Measurements from ENCODE around the gene VIL1.

VIL1 gene

DNA sequence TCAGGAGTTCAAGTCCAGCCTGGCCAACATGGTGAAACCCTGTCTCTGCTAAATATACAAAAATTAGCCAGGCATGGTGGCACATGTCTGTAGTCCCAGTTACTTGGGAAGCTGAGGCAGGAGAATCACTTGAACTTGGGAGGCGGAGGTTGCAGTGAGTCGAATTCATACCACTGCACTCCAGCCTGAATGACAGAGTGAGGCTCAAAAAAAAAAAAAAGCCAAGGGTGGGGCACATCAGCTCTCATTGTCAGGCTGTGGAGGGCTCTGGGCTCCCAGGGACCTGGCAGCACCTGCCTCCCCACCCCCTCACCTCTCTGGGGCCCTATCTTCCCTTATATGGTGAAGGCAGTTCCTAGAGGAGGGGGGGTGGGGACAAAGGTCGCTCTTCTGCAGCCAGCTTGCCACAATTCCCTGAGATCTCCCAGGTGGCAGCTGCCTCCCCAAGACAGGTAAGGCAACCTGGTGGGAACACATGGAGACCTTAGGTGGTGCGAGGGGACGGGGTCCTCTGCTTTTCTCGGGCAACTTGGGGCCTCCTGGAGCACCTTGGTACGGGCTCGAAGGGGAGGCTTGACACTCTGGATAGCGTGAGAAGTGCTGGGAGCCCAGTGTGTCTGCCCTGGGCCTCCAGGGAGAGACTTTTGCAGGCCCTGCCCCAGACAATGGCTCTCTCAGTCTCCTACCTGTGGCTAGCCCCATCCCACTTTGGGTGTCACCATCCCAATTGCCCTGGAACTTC lies at the start of gene VIL1:
Gene VIL1, plus strand, starts transcription at position 407 of the 742 bp plus-strand sequence. CDS start 4,656 bp downstream, outside the sequence.
- DNase-seq = no peak

DNA sequence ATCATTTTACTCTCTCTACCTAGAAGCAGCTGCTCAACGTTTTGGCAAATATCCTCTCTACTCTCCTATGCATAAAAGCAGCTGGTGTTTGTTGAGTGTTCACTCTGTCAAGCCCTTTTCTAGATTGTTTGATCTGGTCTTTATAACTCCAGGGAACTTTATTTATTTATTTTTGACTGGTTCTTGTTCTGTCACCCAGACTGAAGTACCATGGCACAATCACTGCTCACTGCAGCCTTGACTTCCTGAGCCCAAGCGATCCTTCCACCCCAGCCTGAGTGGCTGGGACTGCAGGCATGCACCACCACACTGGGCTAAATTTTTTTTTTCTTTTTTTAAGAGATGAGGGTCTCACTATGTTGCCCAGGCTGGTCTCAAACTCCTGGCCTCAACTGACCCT lies 49.6 kb upstream of the VIL1 start:
- peak; percentile 37 for DNase-seq

DNA sequence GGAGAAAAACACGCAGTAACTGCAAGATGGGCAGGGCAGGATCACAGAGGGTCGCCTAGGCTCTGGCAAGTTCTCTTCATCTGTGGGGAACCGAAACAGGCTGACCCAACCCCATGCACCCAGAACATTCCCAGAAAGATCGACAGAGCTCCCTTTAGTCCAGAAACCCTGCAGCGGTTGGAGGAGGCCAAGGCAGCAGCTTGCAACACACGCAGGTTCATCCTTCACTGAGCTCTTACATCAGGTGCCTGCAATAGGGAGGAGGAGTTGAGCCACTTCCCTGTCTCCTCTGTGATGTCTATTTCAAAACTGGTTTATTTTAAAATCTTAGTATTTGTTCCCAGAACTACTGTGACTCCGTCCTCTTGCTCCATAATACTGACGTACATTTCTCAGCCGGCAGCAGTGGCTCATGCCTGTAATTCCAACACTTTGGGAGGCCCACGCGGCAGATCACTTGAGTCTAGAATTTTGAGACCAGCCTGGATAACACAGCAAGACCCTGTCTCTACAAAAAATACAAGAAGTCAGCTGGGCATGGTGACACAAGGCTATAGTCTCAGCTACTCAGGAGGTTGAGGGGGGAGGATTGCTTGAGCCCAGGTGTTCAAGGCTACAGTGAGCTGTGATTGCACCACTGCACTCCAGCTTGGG lies 48.4 kb upstream of the VIL1 start:
- DNase-seq = peak; percentile 96

DNA sequence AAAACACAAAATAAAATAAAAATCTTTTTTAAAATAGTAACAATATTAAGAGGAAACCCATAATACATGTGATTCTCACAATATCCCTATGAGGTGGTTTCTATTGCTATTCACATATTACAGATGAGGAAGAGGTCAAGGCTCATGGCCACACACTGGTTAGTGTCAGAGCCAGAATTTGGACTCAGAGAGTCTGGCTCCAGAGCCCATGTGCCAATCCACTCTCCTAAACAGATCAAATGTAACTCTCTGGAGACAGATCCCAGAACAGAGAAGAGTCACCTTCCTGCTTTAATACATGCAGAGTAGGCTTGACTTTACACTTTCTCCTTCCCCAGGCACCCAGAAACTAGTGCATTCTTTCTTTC lies 47.0 kb upstream of the VIL1 start:
- peak; percentile 61 for DNase-seq

DNA sequence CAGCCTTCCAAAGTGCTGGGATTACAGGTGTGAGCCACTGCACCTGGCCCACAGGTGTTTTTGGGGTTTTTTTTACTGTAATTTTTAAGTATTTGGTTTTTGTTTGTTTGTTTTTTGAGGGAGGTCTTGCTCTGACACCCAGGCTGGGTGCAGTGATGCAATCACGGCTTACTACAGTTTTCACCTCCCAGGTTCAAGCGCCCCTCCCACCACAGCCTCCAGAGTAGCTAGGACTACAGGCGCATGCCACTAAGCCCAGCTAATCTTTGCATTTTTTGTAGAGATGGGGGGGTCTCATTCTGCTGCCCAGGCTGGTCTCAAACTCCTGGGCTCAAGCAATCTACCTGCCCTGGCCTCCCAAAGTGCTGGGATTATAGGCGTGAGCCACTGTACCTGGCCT lies 44.1 kb upstream of the VIL1 start:
- DNase-seq = no peak

DNA sequence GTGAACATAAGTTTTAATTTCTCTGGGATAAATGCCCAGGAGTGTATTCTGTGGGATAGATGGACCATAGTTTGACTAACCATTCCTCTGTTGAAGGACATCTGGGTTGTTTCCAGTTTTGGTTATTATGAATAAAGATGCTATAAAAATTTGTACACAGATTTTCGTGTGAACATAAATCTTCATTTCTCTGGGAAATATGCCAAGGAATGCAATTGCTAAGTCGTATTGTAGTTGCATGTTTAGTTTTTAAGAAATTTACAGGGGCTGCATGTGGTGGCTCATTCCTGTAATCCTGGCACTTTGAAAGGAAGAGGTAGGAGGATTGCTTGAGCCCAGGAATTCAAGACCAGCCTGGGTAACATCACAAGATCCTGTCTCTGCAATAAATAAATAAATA lies 43.7 kb upstream of the VIL1 start:
- DNase-seq = no peak

DNA sequence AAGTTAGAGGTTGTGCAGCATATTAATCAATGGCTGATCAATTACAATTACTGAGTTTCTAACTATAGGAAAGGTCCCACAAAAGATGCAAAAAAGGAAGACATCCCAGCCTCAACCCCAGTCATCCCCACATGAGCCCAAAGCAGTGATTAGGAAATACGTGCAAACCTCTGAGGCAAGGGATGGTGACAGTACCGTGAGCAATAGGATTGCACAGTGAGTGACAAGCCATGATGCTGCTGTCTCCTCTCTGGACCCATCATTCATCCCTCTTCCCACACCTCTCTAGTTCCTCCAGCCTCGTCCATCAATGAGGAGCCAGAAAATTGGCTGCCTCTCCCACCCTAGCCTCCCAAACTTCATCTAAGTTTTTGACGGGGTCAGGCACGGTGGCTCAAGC lies 40.9 kb upstream of the VIL1 start:
- peak; percentile 95 for DNase-seq

DNA sequence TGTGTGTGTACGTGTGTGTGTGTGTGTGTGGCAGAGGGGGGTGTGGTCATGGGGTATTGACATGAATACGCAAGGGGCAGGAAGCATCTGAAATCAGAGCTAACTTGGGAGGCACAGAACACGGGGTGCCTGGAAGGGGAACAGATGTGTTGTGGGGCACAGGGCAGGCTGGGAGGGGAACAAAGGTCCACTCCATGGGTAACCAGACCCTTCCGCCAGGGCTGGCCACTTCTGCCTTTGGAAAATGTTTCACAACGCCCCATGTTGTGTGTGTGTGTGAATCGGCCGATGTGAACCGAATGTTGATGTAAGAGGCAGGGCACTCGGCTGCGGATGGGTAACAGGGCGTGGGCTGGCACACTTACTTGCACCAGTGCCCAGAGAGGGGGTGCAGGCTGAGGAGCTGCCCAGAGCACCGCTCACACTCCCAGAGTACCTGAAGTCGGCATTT lies 37.0 kb upstream of the VIL1 start, which contains the start of gene SLC11A1:
Gene SLC11A1, plus strand, starts transcription at position 358 of the 451 bp plus-strand sequence. CDS start 96 bp downstream, outside the sequence.
- peak; percentile 93 for DNase-seq

DNA sequence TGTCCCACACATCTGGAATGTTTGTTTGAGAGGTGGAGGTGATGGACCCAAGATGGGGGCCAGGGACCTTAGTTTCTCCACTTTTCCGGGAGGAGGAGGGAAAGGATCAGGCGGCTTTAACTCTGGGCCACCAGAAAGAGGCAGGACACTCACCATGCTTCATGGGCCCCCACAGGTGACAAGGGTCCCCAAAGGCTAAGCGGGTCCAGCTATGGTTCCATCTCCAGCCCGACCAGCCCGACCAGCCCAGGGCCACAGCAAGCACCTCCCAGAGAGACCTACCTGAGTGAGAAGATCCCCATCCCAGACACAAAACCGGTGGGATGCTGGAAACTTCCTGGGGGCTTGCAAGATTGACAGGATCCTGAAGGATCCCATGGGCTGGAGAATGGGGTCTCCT lies 36.1 kb upstream of the VIL1 start:
- no peak for DNase-seq

DNA sequence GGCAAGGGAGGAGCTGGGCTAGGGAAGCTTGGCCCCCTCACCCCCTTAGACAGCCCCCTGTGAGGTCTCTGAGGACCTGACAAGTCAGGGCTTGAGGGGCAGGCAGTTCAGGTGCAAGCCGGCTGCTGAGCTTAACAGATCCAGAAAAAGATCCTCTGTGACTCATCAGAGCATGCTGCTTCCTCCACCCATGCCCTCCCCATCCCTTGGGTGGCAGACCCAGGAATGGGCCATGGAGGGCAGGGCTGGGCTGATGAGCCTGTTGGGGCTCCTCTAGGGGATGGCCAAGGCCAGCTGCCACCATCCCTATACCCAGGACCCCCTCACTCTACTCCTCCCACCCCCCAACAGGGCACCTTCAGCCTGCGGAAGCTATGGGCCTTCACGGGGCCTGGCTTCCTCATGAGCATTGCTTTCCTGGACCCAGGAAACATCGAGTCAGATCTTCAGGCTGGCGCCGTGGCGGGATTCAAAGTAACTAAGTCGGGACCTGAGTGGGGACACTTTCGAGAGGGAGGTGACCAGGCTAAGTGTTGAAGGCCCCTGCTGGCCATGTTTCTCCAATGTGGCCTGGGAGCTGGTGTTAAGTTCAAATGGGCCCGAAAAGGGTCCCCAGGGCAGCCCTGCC lies 34.9 kb upstream of the VIL1 start:
- DNase-seq = no peak

DNA sequence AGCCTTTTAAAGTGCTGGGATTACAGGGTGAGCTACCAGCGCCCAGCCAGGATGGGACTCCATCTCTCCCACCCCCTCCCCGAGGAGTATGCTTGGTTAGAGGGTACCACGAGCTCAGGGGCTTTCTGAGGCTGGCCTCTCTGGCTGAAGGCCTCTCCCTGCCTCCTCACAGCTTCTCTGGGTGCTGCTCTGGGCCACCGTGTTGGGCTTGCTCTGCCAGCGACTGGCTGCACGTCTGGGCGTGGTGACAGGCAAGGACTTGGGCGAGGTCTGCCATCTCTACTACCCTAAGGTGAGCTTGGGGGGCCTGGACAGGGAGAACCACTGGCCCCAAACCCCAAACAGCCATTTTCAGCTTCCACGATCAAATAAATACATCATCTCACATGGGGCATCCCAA lies 33.9 kb upstream of the VIL1 start:
- no peak for DNase-seq

DNA sequence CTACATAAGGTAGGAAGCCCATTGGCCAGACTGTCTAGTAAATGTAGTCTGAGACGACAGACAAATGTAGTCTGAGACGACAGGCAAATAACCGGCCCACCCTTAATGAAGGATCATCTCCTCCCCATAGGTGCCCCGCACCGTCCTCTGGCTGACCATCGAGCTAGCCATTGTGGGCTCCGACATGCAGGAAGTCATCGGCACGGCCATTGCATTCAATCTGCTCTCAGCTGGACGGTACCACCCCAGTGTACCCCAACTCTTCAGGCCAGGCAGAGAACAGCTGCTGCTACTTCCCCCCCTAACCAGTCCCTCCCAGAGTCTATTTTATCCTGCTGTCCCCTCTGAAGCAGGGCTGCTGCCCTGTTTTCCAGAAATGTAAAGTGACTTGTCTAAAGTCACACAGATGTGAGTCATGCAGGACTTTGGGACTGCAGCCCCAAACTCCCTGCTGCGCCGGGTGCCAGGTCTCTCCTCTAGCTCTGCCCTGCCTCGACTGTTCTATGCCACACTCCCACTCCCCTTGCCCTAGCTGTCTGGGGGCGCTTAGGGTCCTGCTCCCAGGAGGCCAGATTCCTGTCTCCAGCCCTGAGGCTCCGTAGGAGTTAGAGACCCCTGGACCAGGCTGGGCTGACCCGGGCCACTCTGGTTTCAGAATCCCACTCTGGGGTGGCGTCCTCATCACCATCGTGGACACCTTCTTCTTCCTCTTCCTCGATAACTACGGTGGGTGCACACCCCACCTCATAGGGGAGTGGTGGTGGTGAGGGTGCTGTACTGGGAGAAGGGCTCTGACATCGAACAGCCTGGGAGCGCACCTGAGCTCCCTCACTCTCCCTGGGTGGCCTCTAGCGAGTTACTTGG lies 32.2 kb upstream of the VIL1 start:
- no peak for DNase-seq

DNA sequence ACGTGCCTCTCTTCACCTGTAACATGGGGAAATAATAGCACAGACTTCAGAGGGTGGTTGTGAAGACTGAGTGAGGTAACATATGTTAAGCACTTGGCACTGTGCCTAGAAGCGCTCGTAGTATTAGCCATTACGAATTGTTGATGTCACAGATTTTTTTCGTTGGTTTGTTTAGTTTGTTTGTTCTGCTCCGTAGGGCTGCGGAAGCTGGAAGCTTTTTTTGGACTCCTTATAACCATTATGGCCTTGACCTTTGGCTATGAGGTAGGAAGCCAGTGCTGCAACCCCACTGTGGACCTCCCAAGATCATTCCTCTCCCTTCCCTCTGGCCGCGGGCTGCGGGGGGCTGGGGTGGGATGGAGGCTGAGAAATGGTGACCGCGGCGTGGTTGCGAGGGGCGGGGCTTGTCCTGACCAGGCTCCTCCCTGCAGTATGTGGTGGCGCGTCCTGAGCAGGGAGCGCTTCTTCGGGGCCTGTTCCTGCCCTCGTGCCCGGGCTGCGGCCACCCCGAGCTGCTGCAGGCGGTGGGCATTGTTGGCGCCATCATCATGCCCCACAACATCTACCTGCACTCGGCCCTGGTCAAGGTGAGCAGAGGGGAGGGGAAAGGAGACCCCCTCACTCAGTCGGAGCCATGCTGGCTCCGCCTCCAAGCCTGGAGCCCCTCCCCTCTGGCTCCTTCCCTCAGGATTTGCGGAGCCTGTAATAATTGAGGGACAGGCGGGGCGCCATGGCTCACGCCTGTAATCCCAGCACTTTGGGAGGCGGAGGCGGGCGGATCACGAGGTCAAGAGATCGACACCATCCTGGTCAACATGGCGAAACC lies 31.3 kb upstream of the VIL1 start:
- DNase-seq = peak; percentile 89

DNA sequence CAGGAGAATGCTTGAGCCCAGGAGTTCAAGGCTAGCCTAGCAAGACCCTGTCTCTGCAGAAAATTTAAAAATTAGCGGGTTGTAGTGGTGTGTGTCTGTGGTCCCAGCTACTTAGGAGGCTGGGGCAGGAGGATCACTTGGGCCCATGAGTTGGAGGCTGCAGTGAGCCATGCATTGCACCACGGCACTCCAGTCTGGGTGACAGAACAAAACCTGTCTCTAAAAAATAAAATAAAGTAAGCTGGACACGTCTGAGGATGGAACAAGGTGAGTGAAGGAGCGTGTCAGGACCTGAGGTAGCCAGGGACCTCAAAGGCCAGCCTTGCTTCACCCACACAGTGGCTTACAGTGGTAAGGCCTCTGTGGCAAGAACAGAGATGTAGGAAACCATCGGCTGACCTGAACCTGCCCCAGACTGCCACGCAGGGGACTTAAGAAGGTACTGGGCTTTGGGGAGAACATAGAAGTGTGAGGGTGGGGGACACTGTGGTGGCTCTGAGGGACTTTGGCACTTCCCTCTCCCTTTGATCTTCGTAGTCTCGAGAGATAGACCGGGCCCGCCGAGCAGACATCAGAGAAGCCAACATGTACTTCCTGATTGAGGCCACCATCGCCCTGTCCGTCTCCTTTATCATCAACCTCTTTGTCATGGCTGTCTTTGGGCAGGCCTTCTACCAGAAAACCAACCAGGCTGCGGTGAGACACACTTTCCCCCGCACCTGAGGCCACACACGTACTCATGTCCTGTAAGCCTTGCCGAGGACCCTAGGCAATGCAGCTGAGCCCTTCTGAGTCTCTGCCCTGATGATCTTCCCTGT lies 29.4 kb upstream of the VIL1 start:
- DNase-seq = no peak

DNA sequence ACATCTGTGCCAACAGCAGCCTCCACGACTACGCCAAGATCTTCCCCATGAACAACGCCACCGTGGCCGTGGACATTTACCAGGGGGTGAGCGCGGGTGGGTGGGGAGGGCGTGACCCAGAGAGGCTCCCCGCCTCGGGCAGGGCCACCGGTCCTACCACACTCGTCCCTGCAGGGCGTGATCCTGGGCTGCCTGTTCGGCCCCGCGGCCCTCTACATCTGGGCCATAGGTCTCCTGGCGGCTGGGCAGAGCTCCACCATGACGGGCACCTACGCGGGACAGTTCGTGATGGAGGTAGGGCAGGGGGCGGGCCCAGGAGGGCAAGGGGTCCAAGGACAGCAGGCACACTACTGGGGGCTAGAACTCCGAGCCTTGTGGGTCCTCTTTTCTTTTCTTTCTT lies 27.7 kb upstream of the VIL1 start:
- no peak for DNase-seq

DNA sequence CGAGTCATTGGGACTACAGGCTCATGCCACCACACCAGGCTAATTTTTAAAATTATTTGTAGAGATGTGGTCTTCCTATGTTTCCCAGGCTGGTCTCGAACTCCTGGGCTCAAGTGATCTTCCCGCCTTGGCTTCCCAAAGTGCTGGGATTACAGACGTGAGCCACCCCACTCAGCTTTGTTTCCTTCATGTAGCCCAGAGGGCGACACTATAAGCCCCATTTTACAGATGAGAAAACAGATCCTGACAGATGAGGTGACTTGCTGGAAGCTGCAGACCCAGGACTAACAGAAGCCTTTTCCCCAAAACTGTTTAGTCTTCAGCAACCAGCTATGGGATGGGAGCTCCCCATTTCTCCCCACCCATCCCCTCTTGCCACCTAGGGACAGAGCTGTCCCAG lies 26.5 kb upstream of the VIL1 start:
- DNase-seq = no peak

DNA sequence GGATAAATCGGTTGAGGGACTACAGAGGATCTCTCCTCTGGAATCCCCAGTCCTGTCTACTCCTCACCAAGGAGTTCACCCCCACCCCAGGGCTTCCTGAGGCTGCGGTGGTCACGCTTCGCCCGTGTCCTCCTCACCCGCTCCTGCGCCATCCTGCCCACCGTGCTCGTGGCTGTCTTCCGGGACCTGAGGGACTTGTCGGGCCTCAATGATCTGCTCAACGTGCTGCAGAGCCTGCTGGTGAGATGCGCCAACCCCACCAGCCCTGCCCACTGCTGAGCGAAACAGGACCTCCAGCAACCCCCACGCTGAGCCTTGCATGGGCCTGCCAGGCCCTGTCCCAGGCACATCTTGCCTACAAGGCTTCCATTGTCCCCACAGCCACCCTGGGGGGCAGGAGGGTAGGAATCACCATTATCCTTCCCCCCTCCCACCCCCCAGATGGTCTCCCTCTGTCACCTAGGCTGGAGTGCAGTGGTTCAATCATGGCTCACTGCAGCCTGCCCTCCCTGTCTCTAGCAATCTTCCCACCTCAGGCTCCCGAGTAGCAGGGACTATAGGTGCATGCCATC lies 25.9 kb upstream of the VIL1 start:
- DNase-seq = no peak

DNA sequence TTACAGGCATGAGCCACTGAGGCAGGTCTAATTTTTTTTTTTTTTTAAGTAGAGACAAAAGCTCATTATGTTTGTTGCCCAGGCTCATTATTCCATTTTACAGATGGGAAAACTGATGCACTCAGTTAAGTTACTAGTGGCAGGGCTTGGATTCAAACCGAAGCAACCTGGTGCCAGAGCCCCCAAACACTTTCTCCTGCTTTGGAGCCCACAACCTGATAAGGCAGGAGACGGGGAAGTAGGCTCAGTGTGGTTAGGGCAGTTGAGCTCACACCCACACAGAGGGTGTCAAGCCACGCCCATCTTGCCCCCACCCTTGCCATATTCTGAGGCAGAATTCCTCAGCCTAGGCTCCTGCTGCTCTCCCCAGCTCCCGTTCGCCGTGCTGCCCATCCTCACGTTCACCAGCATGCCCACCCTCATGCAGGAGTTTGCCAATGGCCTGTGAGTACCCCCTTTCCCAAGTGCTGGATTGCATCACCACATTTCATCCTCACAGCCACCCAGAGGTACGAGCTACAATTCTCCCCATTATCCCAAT lies 25.1 kb upstream of the VIL1 start:
- no peak for DNase-seq

DNA sequence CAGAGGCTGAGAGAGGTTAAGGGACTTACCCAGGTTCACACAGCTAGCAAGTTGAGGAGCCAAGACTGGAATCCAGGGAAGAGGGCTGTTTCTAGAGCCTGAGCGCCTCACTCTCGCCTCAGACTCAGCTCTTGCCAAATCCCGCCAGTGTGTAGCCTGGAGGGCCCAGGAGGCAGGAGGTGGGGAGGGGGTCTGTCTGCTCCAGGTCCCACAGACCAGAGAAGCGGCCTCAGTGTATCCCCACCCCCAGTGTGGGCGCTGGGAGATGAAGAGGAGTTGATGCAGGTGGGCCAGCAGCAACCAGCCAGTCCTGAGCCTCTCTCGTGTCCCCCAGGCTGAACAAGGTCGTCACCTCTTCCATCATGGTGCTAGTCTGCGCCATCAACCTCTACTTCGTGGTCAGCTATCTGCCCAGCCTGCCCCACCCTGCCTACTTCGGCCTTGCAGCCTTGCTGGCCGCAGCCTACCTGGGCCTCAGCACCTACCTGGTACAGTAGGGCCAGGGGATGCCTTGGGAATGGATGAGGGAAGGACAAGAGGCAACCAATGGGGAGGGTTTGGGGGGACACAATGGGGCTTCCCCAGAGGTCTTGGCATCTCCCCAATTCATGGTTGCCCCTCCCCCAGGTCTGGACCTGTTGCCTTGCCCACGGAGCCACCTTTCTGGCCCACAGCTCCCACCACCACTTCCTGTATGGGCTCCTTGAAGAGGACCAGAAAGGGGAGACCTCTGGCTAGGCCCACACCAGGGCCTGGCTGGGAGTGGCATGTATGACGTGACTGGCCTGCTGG lies 24.4 kb upstream of the VIL1 start:
- DNase-seq = no peak

DNA sequence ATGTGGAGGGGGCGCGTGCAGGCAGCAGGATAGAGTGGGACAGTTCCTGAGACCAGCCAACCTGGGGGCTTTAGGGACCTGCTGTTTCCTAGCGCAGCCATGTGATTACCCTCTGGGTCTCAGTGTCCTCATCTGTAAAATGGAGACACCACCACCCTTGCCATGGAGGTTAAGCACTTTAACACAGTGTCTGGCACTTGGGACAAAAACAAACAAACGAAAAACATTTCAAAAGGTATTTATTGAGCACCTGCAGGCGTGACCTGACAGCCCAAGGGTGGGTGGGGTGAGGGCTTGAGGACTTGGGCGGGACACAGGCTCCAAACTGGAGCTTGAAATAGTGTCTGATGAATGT lies 23.9 kb upstream of the VIL1 start:
- DNase-seq = no peak
